ENCODE results near the gene JAKMIP2. TPM values are rescaled to one million over a fixed set of nuclear protein-coding genes. Genes with fewer than 3 reads are reported as not detected.

JAKMIP2 gene
- total and polyA plus RNA-seq, 2 donors, result 0.49 to 4.5 TPM

- 67% methylated on average over 5 of the region's 5 CpGs for WGBS
- Histone ChIP-seq H3K27ac (ENCODE audit: low read depth) (no peak overlapping the region), H3K4me3 (ENCODE audit: low read depth, low read length) (no peak overlapping the region), H3K36me3 (ENCODE audit: insufficient read depth) (no peaks in the 10 kb centered on the region), H3K4me1 (ENCODE audit: insufficient read depth) (no peaks in the 10 kb centered on the region)
- no peak for DNase-seq (ENCODE audit: extremely low spot score)
These were observed 238.0 kb downstream of the JAKMIP2 start for GRCh38 chr5:147544556-147544955.

GRCh38 chr5:147539053-147539452, 243.5 kb downstream of the JAKMIP2 start:
- no peak overlapping the region for H3K27ac ChIP-seq (ENCODE audit: low read depth)
- no peak overlapping the region for H3K4me3 ChIP-seq (ENCODE audit: low read depth, low read length)
- H3K4me1 ChIP-seq (ENCODE audit: insufficient read depth), result no peaks in the 10 kb centered on the region
- no peak for DNase-seq (ENCODE audit: extremely low spot score)
- H3K36me3 ChIP-seq (ENCODE audit: insufficient read depth), result no peaks in the 10 kb centered on the region
- WGBS, result 34% methylated on average over 1 of the region's 1 CpG

- Histone ChIP-seq H3K4me1 (ENCODE audit: insufficient read depth) (no peaks in the 10 kb centered on the region), H3K27ac (ENCODE audit: low read depth) (no peak overlapping the region), H3K36me3 (ENCODE audit: insufficient read depth) (no peaks in the 10 kb centered on the region), H3K4me3 (ENCODE audit: low read depth, low read length) (no peak overlapping the region)
- WGBS, result 95% methylated on average over 1 of the region's 1 CpG
- no peak for DNase-seq (ENCODE audit: extremely low spot score)
These were observed 244.3 kb downstream of the JAKMIP2 start for GRCh38 chr5:147538236-147538635.

Other genes starting within 250 kb of the JAKMIP2 start
- 274 TPM for gene SPINK1, start 48.9 kb upstream of the JAKMIP2 start, total RNA-seq
- 393 TPM for gene SPINK1, start 48.9 kb upstream of the JAKMIP2 start, polyA plus RNA-seq
- gene SCGB3A2, start 96.0 kb upstream of the JAKMIP2 start, total RNA-seq, result not detected
- gene SCGB3A2, start 96.0 kb upstream of the JAKMIP2 start, polyA plus RNA-seq, result not detected
- 1.3 TPM for gene C5orf46, start 123.8 kb upstream of the JAKMIP2 start, total RNA-seq
- not detected for gene C5orf46, start 123.8 kb upstream of the JAKMIP2 start, polyA plus RNA-seq

Measured in urinary bladder (tissue), 4 donors.